ENCODE results near the gene KCNN2.

DNA sequence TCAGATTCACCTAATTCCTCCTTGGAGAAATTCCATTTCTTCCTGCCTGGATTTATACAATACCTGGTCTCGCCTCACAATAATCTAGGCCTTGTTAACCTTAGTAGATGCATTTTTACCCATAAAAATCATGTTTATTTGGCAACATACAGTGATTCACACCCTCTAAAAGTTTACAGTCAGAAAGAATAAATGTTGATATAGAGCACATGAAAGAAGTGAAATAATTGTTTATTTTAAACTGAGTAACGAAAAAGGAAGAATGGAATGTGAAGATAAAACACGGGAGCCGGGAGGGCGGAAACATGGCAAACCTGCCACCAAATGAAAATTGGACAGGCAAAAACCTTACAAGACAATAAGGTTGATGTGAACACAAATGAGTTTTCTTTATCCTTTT lies 28.9 kb upstream of the KCNN2 start:
- TF ChIP-seq POLR2A (IDR thresholded peaks at IDR 0.05) (no peak), CTCF (IDR thresholded peaks at IDR 0.05) (no peak)
